ENCODE data around the gene MTUS2. TPM values are rescaled to one million over a fixed set of nuclear protein-coding genes. Genes with fewer than 3 reads are reported as not detected.

The MTUS2 gene
- total and polyA plus RNA-seq, 2 experiments from 2014 or later = 0.27 to 0.38 TPM

GRCh38 chr13:29137995-29138394 is 317.9 kb downstream of the MTUS2 start:
- H3K4me2 ChIP-seq = no peak overlapping the region

More at GRCh38 chr13:29137995-29138394, 317.9 kb downstream of the MTUS2 start:
- Histone ChIP-seq H2AFZ (no peak overlapping the region), H3K4me1 (ENCODE audit: insufficient read depth) (no peaks in the 10 kb centered on the region), H3K9me2 (ENCODE audit: insufficient read depth) (0 out of 2 replicates have a peak, but pooled peaks cover 8% of the 10 kb centered on the region), H3K36me3 (ENCODE audit: insufficient read depth) (no peaks in the 10 kb centered on the region), H3K27ac (ENCODE audit: low read depth) (no peak overlapping the region), H3K27me3 (ENCODE audit: insufficient read depth) (no peaks in the 10 kb centered on the region), H4K20me1 (replicated peaks; ENCODE audit: insufficient read depth) (no peaks in the 10 kb centered on the region), H3K79me2 (replicated peaks; ENCODE audit: insufficient read depth) (no peaks in the 10 kb centered on the region), H3F3A (replicated peaks; ENCODE audit: low read depth) (no peaks in the 10 kb centered on the region), H3K4me3 (no peak overlapping the region)
- no peak overlapping the region for H3K4me3 Mint-ChIP-seq
- no peak overlapping the region for H3K27ac Mint-ChIP-seq
- peaks cover 4% of the 10 kb centered on the region; the same call in 1 of the 3 replicates for H3K4me1 Mint-ChIP-seq
- no peak for ATAC-seq
- peaks cover 3% of the 10 kb centered on the region; the same call in 1 of the 3 replicates for H3K36me3 Mint-ChIP-seq (ENCODE audit: low read depth)
- peaks cover 9% of the 10 kb centered on the region for H3K9me3 Mint-ChIP-seq
- TF ChIP-seq STAT1 (IDR thresholded peaks at IDR 0.05; ENCODE audit: unreplicated experiment) (no peak), EZH2 (IDR thresholded peaks at IDR 0.05; ENCODE audit: low read depth, unreplicated experiment) (no peak), REST (IDR thresholded peaks at IDR 0.05; ENCODE audit: unreplicated experiment) (no peak), ZNF462 (CRISPR knock-in tag; IDR thresholded peaks at IDR 0.05) (no peak), CTCF (conservative IDR thresholded peaks at IDR 0.05; ENCODE audit: low read depth in 2 of 2) (no peak), JUNB (IDR thresholded peaks at IDR 0.05; ENCODE audit: unreplicated experiment) (no peak), NANOG (IDR thresholded peaks at IDR 0.05; ENCODE audit: borderline replicate concordance) (no peak), ZNF114 (CRISPR knock-in tag; IDR thresholded peaks at IDR 0.05) (no peak), POLR2AphosphoS5 (IDR thresholded peaks at IDR 0.05; ENCODE audit: low read depth) (no peak), ZNF331 (CRISPR knock-in tag; IDR thresholded peaks at IDR 0.05; ENCODE audit: low read depth) (no peak), EZH2phosphoT487 (IDR thresholded peaks at IDR 0.05; ENCODE audit: unreplicated experiment) (no peak), CREB1 (CRISPR knock-in tag; IDR thresholded peaks at IDR 0.05; ENCODE audit: low read depth) (no peak)
- TF ChIP-seq, protein P1, sequence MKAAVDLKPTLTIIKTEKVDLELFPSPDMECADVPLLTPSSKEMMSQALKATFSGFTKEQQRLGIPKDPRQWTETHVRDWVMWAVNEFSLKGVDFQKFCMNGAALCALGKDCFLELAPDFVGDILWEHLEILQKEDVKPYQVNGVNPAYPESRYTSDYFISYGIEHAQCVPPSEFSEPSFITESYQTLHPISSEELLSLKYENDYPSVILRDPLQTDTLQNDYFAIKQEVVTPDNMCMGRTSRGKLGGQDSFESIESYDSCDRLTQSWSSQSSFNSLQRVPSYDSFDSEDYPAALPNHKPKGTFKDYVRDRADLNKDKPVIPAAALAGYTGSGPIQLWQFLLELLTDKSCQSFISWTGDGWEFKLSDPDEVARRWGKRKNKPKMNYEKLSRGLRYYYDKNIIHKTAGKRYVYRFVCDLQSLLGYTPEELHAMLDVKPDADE (IDR thresholded peaks at IDR 0.05) = no peak
- no peaks in the 10 kb centered on the region for H3K27me3 Mint-ChIP-seq (ENCODE audit: insufficient read depth, low read depth, poor library complexity)
- no peak for DNase-seq (ENCODE audit: low spot score)
